ENCODE measurements around the gene PCDH11Y.
"Not testable (repeated sequence)": the region's sequence is repeated elsewhere in the genome, so short reads cannot be mapped to it uniquely, and the experiment has no call there.

- not testable (repeated sequence) for TF ChIP-seq CTCF, POLR2A (IDR thresholded peaks at IDR 0.05)
Measured at GRCh38 chrY:5000057-5000456, at the start of gene PCDH11Y.

Data from body of pancreas (tissue), 4 donors.